ENCODE measurements around the gene SH3GL2.

SH3GL2 gene

DNA sequence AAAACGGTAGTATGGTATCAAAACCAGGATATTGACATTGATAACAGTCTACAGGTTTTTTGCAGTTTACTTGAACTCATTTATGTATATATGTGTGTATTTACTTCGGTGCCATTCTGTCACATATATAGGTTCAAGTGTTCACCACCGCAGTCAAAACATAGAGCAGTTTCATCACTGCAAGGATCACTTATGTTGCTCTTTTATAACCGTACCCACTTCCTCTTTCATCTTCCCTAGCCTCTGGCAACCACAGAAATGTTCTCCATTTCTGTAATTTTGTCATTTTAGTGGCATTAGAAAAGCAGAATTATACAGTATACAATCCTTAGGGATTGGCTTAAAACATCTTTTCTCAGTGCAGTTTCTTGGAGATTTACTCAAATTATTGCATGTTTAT, 90.3 kb downstream of the SH3GL2 start:
- DNase-seq, result no peak

DNA sequence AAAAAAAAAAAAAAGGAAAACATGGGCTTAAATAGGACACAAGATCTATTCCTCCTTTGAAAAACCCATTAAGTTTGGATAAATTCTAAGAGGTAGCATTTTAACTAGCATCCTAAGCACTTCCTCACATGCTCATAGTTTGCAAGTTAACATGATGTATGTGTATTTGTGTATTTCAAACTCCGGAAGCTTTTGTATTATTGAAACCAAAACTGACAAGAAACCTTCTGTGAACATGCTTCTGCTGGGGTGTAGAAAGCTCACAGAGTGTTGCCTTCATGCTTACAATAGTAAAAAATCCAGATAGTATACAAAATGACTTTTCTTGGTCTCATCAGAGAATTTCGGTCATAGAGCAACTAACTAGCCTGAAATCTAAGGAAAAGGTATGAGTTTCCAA, 103.8 kb downstream of the SH3GL2 start:
- no peak for DNase-seq

DNA sequence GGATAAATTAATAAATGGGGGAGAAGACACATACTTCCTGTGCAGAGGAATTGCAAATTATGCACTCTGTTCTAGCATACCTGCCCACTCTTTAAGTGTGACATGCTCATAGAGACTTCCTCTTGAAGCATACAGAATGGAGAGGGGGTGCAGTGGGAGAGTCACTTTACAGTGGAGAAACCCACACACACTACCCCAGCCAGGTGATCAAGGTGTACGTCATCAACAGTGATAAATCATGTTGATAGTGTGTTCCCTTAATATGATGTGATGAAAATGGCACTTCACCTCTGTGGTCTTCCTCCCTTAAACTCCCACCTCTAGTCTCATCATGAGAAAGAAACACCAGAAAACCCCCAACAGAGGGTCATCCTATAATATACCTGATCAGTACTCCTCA, 110.0 kb downstream of the SH3GL2 start:
- DNase-seq, result no peak

DNA sequence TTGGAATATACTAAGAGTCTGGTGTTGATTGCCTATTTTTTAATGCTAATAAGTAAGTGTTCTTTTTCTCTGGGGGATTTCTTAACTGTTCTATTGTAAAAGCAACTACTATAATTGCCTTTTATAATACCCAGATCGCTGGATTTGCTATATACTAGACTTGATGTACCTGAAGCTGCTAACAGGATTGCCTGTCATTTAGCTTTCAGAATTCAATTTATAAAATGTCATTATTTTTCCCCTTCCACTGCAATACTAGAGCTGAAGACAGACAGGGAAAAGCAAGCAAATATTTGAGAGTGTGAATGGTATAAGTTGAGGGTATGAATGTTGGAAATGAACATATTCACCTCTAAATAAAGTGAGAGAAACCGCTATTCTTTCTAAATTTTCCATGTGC, 115.5 kb downstream of the SH3GL2 start:
- DNase-seq, result no peak

DNA sequence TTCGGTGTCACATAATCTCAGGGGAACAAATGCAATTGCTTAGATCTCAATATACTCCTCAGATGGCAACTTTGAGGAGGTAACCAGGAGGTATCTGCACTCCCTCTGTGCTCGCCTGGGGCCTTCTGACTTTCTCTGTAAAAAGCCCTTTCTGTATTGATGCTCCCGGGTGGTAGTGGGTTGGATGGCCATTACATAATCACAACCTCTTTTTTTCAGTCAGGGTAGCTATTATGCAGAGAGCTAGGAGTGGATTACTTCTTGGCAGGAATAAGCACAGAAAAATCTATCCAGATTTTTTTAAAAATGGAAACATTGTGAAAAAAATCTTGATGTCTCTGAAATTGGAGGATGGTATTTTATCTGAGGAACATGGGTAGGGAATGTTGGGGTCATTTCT, 116.6 kb downstream of the SH3GL2 start:
- peak; percentile 38 for DNase-seq

DNA sequence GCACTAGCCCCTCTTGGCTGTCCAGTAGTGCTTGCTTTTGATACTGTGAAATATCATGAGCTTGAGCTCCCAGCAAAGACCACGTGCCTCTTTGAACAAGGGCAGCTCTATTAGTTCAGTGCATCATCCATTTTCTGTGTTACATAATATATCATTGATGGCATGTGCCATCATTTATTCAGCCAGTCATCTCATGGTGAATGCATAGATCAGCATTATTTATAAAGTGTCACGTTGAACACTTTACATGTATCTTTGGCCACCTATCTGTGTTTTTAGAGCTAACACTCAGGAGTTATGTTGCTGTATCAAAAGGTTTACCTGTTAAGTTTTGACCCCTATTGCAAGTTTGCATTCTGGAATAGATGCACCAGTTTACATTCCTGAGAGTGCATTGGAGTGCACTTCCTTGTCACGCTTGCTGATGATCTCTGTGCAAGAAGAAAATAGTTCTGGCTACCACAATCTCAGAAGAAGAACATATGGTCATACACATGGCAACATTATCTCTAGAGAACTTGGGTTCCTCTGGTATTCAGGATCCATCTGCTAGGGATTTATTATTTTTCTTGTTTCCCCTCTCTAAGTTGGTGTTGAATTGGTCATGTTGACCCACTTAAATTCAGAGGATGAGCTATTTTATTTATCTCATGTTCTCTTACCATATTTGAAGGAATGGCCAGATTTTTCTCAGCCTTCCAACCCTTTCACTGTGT, 120.9 kb downstream of the SH3GL2 start:
- peak; percentile 20 for DNase-seq

- DNase-seq, result no peak
Observed at GRCh38 chr9:17706347-17706746, 127.5 kb downstream of the SH3GL2 start.

DNA sequence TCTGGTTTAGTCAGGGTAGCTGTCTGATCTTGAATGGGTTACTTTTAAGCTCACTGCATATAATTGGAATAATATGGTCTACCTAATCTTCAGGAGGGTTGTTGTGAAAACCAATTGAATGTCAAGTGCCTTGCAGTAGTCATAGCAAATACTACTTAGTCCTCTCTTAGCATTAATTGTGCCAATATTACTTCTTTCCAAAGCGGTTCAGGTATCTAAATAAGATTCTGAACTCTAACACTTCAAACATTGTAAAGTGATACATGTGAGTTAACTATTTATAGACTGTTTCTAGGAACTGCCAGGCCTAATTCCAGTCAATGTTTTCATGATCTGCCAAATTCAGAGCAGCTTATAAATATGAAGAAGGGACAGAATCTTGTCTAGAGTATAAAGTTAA, 140.2 kb downstream of the SH3GL2 start:
- no peak for DNase-seq

DNA sequence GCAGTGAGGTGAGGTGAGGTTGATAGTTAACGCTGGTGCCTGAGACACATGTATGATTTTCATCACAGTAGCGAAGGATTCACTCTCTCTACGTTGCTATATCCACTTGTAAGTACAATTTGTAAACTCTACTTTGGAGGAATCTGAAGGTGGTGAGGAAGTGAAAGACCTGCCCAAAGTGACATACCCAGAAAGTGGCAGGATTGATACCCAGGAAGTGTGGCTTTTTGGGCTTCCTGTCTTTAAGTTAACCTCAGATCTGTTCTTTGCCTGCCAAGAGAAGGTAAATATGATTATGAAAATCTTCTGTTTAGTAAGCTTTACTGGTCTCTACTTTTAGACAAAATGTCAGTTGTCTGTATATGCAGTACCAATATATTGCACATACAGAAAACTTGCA, 143.1 kb downstream of the SH3GL2 start:
- DNase-seq, result no peak

DNA sequence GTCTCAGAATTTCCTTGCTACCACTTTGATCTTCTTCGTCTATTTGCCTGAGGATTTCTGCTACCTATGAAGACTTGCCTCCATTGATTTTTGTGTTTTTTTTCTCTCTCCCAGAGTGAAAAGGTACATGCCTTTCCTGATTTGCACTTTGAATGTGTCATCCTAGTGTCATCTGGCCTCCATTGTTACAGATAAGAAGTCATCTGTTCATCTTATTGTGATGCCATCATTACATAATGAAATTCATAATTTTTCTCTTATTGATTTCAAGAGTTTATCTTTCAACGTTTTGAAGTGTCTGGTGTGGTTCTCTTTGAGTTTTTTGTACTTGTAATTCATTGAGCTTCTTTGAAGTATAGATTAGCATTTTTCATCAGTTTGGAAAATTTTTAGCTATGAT, 144.8 kb downstream of the SH3GL2 start:
- no peak for DNase-seq

DNA sequence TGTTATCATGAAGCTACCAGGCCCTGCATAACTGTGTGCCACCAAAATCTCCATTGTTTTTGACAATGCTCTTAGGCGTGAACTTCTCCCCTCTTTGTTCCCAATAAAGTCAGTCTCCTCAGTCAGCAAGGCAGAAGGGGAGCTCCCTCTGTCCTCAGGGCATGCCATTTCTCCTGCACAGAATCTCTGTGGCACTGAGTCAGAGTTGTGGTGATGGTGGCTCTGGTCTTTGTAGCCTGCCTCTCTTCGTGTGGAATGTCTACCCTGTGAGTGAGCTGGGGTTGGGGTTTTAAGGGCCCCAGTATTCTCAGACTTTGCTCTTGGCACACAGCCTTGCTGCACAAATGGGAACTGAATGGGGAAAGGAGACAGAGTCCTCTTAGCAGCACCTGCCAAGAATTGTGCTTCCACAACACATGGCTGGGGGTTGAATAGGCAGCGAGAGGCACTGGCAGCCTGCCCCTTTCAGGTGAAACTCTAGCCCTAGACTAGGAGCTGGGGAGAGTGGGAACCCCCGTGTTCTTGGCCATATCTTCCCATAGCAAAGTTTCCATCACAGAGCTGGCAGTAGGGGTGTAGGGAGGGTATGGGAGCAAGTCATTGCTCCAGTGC, 146.6 kb downstream of the SH3GL2 start:
- no peak for DNase-seq

DNA sequence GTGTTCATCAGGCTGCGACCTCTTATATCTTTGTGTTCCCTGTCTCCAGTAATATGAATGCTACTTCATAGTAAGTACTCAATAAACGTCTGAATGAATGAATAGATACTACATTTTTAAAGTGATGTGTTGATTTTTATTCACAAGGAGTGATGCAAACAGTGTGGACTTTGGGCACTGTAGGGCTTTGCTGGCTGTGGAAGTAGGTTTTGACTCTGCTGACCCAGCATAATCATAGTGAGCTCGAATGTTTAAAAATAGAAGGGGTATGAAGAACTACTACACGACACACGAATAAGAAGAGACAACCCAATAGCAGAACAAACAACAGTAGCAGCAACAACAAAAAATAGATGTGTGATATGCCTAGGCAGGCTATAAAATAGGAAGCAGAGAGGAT, 147.4 kb downstream of the SH3GL2 start:
- DNase-seq, result no peak

GRCh38 chr9:17730899-17731298, 152.0 kb downstream of the SH3GL2 start:
- no peak for DNase-seq

- no peak for DNase-seq
Observed at GRCh38 chr9:17731308-17731707, 152.4 kb downstream of the SH3GL2 start.

- no peak for DNase-seq
Observed at GRCh38 chr9:17734674-17735073, 155.8 kb downstream of the SH3GL2 start.

DNA sequence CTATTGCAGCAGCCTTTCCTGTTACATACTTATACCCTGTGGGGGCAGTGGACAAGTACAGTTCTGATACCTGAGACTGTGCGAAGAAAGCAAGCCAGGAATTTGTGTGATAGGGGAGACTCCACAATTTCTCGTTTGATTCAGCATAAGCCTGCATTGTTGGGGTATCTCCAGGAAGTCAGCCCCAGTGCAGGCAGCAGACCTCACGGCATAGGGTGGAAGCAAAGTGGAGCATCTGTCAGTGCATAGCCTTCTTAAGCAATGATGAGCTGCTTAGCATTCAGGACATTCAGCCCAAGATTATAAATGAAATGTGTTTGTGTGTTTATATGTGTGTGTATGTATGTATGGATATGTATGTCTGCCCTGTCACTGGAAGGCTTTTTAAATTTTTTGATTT, 157.0 kb downstream of the SH3GL2 start:
- DNase-seq, result no peak

GRCh38 chr9:17739022-17739421, 160.2 kb downstream of the SH3GL2 start:
- no peak for DNase-seq

DNA sequence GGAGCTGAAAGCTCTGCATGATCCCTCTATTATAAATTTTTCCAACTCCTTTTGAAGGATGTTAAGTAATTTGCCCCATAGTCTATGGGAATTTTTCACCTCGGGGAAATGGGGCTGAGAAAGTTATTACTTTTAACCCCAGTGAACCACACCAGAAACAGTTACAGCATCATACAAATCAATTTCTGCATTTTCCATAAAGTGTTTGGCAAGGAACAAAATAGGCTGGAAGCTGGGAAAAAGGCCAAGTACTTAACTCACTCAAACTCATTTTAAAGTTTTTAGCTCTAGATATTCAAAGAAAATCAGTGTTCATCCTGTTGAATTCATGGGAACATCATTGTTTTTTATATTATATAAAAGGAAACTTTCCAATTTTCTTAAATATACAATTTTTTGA, 160.9 kb downstream of the SH3GL2 start:
- DNase-seq, result no peak

DNA sequence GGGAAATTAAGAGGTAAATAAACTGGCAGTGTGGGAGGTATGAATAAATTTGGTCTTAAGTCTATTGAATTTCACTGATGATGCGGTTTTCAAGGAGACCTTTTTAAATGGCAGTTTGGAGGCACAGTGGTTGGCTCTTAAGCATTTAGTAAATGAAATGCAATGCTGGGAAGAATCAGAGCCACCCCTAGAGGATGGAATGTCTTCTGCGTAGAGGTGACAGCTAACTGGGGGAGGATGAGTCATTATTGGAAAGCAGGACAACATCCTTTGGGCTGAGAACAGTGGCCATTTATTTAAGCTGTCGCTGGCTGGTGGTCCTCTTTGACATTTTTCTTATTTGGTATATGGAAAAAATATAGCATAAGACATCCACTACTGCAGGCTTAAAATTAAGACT, 163.2 kb downstream of the SH3GL2 start:
- DNase-seq, result peak; percentile 6

- no peak for DNase-seq
Observed at GRCh38 chr9:17744786-17745185, 165.9 kb downstream of the SH3GL2 start.

- DNase-seq, result no peak
Observed at GRCh38 chr9:17750269-17750668, 171.4 kb downstream of the SH3GL2 start.

DNA sequence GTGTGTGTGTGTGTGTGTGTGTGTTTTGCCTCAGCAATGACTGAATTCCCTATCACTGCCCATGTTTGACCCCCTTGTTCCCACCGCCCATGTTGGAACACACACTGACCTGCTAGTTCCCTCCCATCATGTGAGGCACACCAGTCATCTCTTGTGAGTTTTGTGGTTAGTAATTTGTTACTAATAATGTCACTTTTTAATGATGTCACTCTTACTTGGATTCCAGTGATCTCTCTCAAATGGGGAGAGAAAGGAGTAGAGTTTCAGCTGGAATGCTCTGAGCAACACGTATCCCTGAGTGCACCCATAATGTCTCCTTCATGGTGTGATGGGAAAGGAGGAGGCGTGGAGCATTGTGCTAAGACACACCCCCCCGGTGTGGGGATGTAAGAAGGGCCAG, 172.6 kb downstream of the SH3GL2 start:
- no peak for DNase-seq

GRCh38 chr9:17752021-17752420, 173.2 kb downstream of the SH3GL2 start:
- no peak for DNase-seq

- no peak for DNase-seq
Observed at GRCh38 chr9:17757816-17758215, 178.9 kb downstream of the SH3GL2 start.

DNA sequence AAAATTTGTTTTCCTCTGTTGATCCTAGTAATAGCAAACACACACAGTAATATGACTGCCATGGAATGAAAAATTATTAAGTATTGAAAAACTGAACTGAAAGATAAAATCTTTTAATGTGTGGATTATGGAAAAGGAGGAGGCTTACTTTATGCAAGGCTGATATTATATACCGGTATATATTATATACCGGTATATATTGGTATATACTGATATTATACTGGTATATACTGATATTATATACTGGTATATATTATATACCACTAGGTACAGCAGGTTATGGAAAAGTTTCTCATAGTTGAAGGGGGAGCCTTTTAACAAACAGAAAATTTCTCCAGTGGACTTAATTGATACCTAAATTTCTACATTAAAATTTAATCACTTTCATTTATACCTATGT, 181.4 kb downstream of the SH3GL2 start:
- DNase-seq, result no peak

Measured in NCI-H2171 treated with DMSO at 0.1 percent for 48 hours (cell line).